Mesendoderm (in vitro differentiated cells): ENCODE results near the gene SUFU.

Experiments used
- DNase-seq: peaks from one replicate; pipeline ENCODE4 v3.0.0; 2013
- H2AK5ac ChIP-seq: 2 replicates; pipeline ENCODE4 v1.6.1; 2013; ENCODE audit warnings: low read length, inconsistent platforms
- H2BK120ac ChIP-seq: 2 replicates; pipeline ENCODE4 v1.6.1; 2013; ENCODE audit warnings: low read depth, mild to moderate bottlenecking, low read length, moderate library complexity, mixed read lengths
- H2BK15ac ChIP-seq: replicated peaks from 2 replicates; pipeline ENCODE4 v1.6.1; 2013; ENCODE audit warnings: low read depth, mild to moderate bottlenecking, moderate library complexity
- H2BK5ac ChIP-seq: 2 replicates; pipeline ENCODE4 v1.6.1; 2013; ENCODE audit warnings: low read length, inconsistent platforms
- H3K18ac ChIP-seq: 2 replicates; pipeline ENCODE4 v1.6.1; 2013; ENCODE audit warnings: mild to moderate bottlenecking, low read length, mixed read lengths
- H3K23ac ChIP-seq: one replicate; pipeline ENCODE4 v1.6.1; 2013; ENCODE audit warnings: low read length
- H3K27ac ChIP-seq: 2 replicates; pipeline ENCODE4 v1.5.1; 2013; ENCODE audit warnings: low read depth, mild to moderate bottlenecking, inconsistent platforms, low read length, moderate library complexity
- H3K27me3 ChIP-seq: 2 replicates; pipeline ENCODE4 v1.6.1; 2013; ENCODE audit warnings: low read length, control low read depth, mild to moderate bottlenecking, inconsistent platforms; ENCODE audit not compliant: insufficient read depth, poor library complexity
- H3K36me3 ChIP-seq: 2 replicates; pipeline ENCODE4 v1.6.1; 2013; ENCODE audit warnings: low read length, inconsistent platforms; ENCODE audit not compliant: control insufficient read depth, insufficient read depth
- H3K4ac ChIP-seq: one replicate; pipeline ENCODE4 v1.6.1; 2013; ENCODE audit warnings: low read depth, mild to moderate bottlenecking, low read length, moderate library complexity
- H3K4me1 ChIP-seq: 2 replicates; pipeline ENCODE4 v1.6.1; 2013; ENCODE audit warnings: low read depth, low read length, inconsistent platforms; ENCODE audit not compliant: control insufficient read depth
- H3K4me2 ChIP-seq: 2 replicates; pipeline ENCODE4 v1.6.1; 2013; ENCODE audit warnings: low read length
- H3K4me3 ChIP-seq: 2 replicates; pipeline ENCODE4 v1.5.1; 2013; ENCODE audit warnings: mild to moderate bottlenecking, low read length
- H3K56ac ChIP-seq: one replicate; pipeline ENCODE4 v1.6.1; 2013; ENCODE audit warnings: low read length
- H3K79me1 ChIP-seq: 2 replicates; pipeline ENCODE4 v1.6.1; 2013; ENCODE audit warnings: low read length, inconsistent platforms
- H3K79me2 ChIP-seq: 2 replicates; pipeline ENCODE4 v1.6.1; 2013; ENCODE audit warnings: mild to moderate bottlenecking, low read length; ENCODE audit not compliant: control insufficient read depth, insufficient read depth
- H3K9ac ChIP-seq: 2 replicates; pipeline ENCODE4 v1.6.1; 2013; ENCODE audit warnings: low read length, inconsistent platforms
- H4K5ac ChIP-seq: one replicate; pipeline ENCODE4 v1.6.1; 2013; ENCODE audit warnings: low read length
- H4K8ac ChIP-seq: one replicate; pipeline ENCODE4 v1.6.1; 2013; ENCODE audit warnings: low read depth, mild to moderate bottlenecking, control low read depth, low read length, moderate library complexity
- WGBS: extraction: QIAGEN DNeasy Blood & Tissue Kit; methylation state at CpG from one replicate; pipeline ENCODE4 v1.1.7; 2013; ENCODE audit warnings: low lambda C conversion rate, missing lambda C conversion rate; ENCODE audit not compliant: insufficient coverage; ENCODE audit errors: extremely low coverage; 5-methylcytosine and 5-hydroxymethylcytosine counted together

Gene SUFU

GRCh38 chr10:102467318-102467717 is 36.5 kb upstream of the SUFU start:
- H3K4ac ChIP-seq = no peak overlapping the region
- no peaks in the 10 kb centered on the region for H3K36me3 ChIP-seq
- no peak overlapping the region for H2BK5ac ChIP-seq
- H3K4me2 ChIP-seq = no peak overlapping the region
- H3K56ac ChIP-seq = no peak overlapping the region
- H3K9ac ChIP-seq = no peak overlapping the region
- H3K79me2 ChIP-seq = no peaks in the 10 kb centered on the region
- H3K23ac ChIP-seq = no peak overlapping the region
- H2AK5ac ChIP-seq = no peak overlapping the region
- no peak overlapping the region for H3K18ac ChIP-seq
- H2BK120ac ChIP-seq = no peak overlapping the region
- no peak for DNase-seq
- H2BK15ac ChIP-seq = no peak overlapping the region
- H3K4me1 ChIP-seq = peaks cover 7% of the 10 kb centered on the region
- no CpG with 5 or more reads among the region's 6 CpGs for WGBS
- H4K5ac ChIP-seq = no peak overlapping the region
- H3K79me1 ChIP-seq = no peaks in the 10 kb centered on the region
- no peak overlapping the region for H4K8ac ChIP-seq
- H3K27me3 ChIP-seq = no peaks in the 10 kb centered on the region
- H3K27ac ChIP-seq = no peak overlapping the region
- H3K4me3 ChIP-seq = no peak overlapping the region

GRCh38 chr10:102467971-102468438 is 35.8 kb upstream of the SUFU start:
- no CpG with 5 or more reads among the region's 6 CpGs for WGBS
- H3K36me3 ChIP-seq = no peaks in the 10 kb centered on the region
- no peak overlapping the region for H3K23ac ChIP-seq
- H4K8ac ChIP-seq = no peak overlapping the region
- H2BK5ac ChIP-seq = no peak overlapping the region
- H2BK15ac ChIP-seq = no peak overlapping the region
- H2BK120ac ChIP-seq = no peak overlapping the region
- H3K79me1 ChIP-seq = no peaks in the 10 kb centered on the region
- peaks cover 2% of the 10 kb centered on the region for H3K4me1 ChIP-seq
- no peak for DNase-seq
- no peak overlapping the region for H2AK5ac ChIP-seq
- no peaks in the 10 kb centered on the region for H3K79me2 ChIP-seq
- H3K4ac ChIP-seq = no peak overlapping the region
- no peak overlapping the region for H3K9ac ChIP-seq
- H3K56ac ChIP-seq = no peak overlapping the region
- H3K4me3 ChIP-seq = no peak overlapping the region
- no peaks in the 10 kb centered on the region for H3K27me3 ChIP-seq
- H3K27ac ChIP-seq = no peak overlapping the region
- H4K5ac ChIP-seq = no peak overlapping the region
- H3K18ac ChIP-seq = no peak overlapping the region
- no peak overlapping the region for H3K4me2 ChIP-seq

GRCh38 chr10:102468683-102469082 is 35.1 kb upstream of the SUFU start:
- Histone ChIP-seq H3K9ac (no peak overlapping the region), H2BK5ac (no peak overlapping the region), H2BK15ac (no peak overlapping the region), H4K5ac (no peak overlapping the region), H3K4me1 (peaks cover 1% of the 10 kb centered on the region), H3K27ac (no peak overlapping the region), H3K79me1 (no peaks in the 10 kb centered on the region), H3K18ac (no peak overlapping the region), H3K4me2 (no peak overlapping the region), H3K23ac (no peak overlapping the region), H3K27me3 (no peaks in the 10 kb centered on the region), H3K36me3 (no peaks in the 10 kb centered on the region), H3K4ac (no peak overlapping the region), H3K4me3 (no peak overlapping the region), H3K79me2 (no peaks in the 10 kb centered on the region), H4K8ac (no peak overlapping the region), H2BK120ac (no peak overlapping the region), H3K56ac (no peak overlapping the region), H2AK5ac (no peak overlapping the region)
- no CpG with 5 or more reads among the region's 9 CpGs for WGBS
- no peak for DNase-seq

GRCh38 chr10:102470579-102471546 is 32.9 kb upstream of the SUFU start:
- Histone ChIP-seq H3K27me3 (no peaks in the 10 kb centered on the region), H3K4ac (no peak overlapping the region), H4K5ac (no peak overlapping the region), H4K8ac (no peak overlapping the region), H3K79me2 (no peaks in the 10 kb centered on the region), H3K27ac (no peak overlapping the region), H2BK120ac (no peak overlapping the region), H3K23ac (no peak overlapping the region), H2AK5ac (no peak overlapping the region), H2BK15ac (no peak overlapping the region), H3K56ac (no peak overlapping the region), H3K4me1 (no peaks in the 10 kb centered on the region), H3K18ac (no peak overlapping the region), H3K36me3 (no peaks in the 10 kb centered on the region), H3K9ac (no peak overlapping the region), H3K79me1 (no peaks in the 10 kb centered on the region), H3K4me3 (no peak overlapping the region), H2BK5ac (no peak overlapping the region), H3K4me2 (no peak overlapping the region)
- no CpG with 5 or more reads among the region's 36 CpGs for WGBS
- DNase-seq = no peak

GRCh38 chr10:102473445-102474331 is 30.1 kb upstream of the SUFU start:
- no peak overlapping the region for H3K18ac ChIP-seq
- whole genome bisulfite sequencing = no CpG with 5 or more reads among the region's 27 CpGs

More at GRCh38 chr10:102473445-102474331, 30.1 kb upstream of the SUFU start:
- no peak overlapping the region for H3K27ac ChIP-seq
- no peak overlapping the region for H2BK120ac ChIP-seq
- no peak overlapping the region for H4K5ac ChIP-seq
- no peak overlapping the region for H3K23ac ChIP-seq
- H2BK5ac ChIP-seq = no peak overlapping the region
- no peaks in the 10 kb centered on the region for H3K27me3 ChIP-seq
- no peak overlapping the region for H3K4me3 ChIP-seq
- H3K4ac ChIP-seq = no peak overlapping the region
- H3K9ac ChIP-seq = no peak overlapping the region
- H3K79me1 ChIP-seq = no peaks in the 10 kb centered on the region
- H3K4me1 ChIP-seq = no peaks in the 10 kb centered on the region
- no peak overlapping the region for H3K56ac ChIP-seq
- no peak overlapping the region for H2AK5ac ChIP-seq
- H3K4me2 ChIP-seq = no peak overlapping the region
- H4K8ac ChIP-seq = no peak overlapping the region
- no peak overlapping the region for H2BK15ac ChIP-seq
- no peak for DNase-seq
- H3K79me2 ChIP-seq = no peaks in the 10 kb centered on the region
- no peaks in the 10 kb centered on the region for H3K36me3 ChIP-seq
